ENCODE data around the gene RMI2. TPM values are rescaled to one million over a fixed set of nuclear protein-coding genes. Genes with fewer than 3 reads are reported as not detected.

The RMI2 gene
- total and polyA plus RNA-seq, 7 donors: 0.36 to 19.3 (median 2.2) TPM

- 92 to 95% methylated on average over 7 of the region's 7 CpGs for WGBS, 2 donors
Observed at GRCh38 chr16:11347831-11348230, 2.6 kb downstream of the RMI2 start.

GRCh38 chr16:11348737-11349598 is 3.7 kb downstream of the RMI2 start:
- Histone ChIP-seq H3K27ac (peak overlapping the region; percentile 62 to 82 (median 74)), H3K4me3 (no peak overlapping the region), H3K36me3 (no peaks in the 10 kb centered on the region), H3K27me3 (no peaks in the 10 kb centered on the region), H3K9me3 (no peaks in the 10 kb centered on the region), H3K4me1 (peaks cover 0 to 42% (median 33%) of the 10 kb centered on the region in 4 donors)
- WGBS, 2 donors: 90 to 93% methylated on average over 16 of the region's 16 CpGs
- no peak for TF ChIP-seq POLR2AphosphoS5 (IDR thresholded peaks at IDR 0.05)
- TF ChIP-seq POLR2A (IDR thresholded peaks at IDR 0.05): no peak
- TF ChIP-seq CTCF (IDR thresholded peaks at IDR 0.05): no peak
- no peak for TF ChIP-seq EP300 (IDR thresholded peaks at IDR 0.05)
- no peak for DNase-seq
- intact Hi-C loops (cut with DNase I): loop anchor here (2.0 to 10.0 kb wide), 2 partner anchors 92 to 604 kb away; partner anchors contain the start of genes NUBP1 and SOCS1

More at GRCh38 chr16:11347831-11348230, 2.6 kb downstream of the RMI2 start:
- TF ChIP-seq POLR2AphosphoS5 (IDR thresholded peaks at IDR 0.05): no peak
- TF ChIP-seq POLR2A (IDR thresholded peaks at IDR 0.05): no peak
- TF ChIP-seq CTCF (IDR thresholded peaks at IDR 0.05): no peak
- TF ChIP-seq EP300 (IDR thresholded peaks at IDR 0.05): no peak
- Histone ChIP-seq H3K9me3 (no peaks in the 10 kb centered on the region), H3K4me3 (no peak overlapping the region), H3K4me1 (peaks cover 0 to 42% (median 33%) of the 10 kb centered on the region in 4 donors), H3K27ac (no peak overlapping the region), H3K36me3 (no peaks in the 10 kb centered on the region), H3K27me3 (no peaks in the 10 kb centered on the region)
- no peak for DNase-seq
- intact Hi-C loops (cut with DNase I): loop anchor here (2.0 to 10.0 kb wide), 2 partner anchors 91 to 603 kb away; partner anchors contain the start of genes NUBP1 and SOCS1

GRCh38 chr16:11349599-11350276 is 4.5 kb downstream of the RMI2 start:
- 20 to 52% methylated on average over 14 of the region's 14 CpGs for WGBS, 2 donors

GRCh38 chr16:11350519-11350918 is 5.3 kb downstream of the RMI2 start:
- no peak for DNase-seq
- Histone ChIP-seq H3K36me3 (no peaks in the 10 kb centered on the region), H3K27me3 (no peaks in the 10 kb centered on the region), H3K9me3 (no peaks in the 10 kb centered on the region), H3K4me1 (peaks cover 0 to 34% (median 28%) of the 10 kb centered on the region in 4 donors), H3K27ac (peak overlapping the region; percentile 62 to 82 (median 74)), H3K4me3 (no peak overlapping the region)
- TF ChIP-seq EP300 (IDR thresholded peaks at IDR 0.05) (no peak), POLR2AphosphoS5 (IDR thresholded peaks at IDR 0.05) (no peak), POLR2A (IDR thresholded peaks at IDR 0.05) (no peak), CTCF (IDR thresholded peaks at IDR 0.05) (no peak)
- intact Hi-C loops (cut with DNase I): no loop called here
- 69 to 76% methylated on average over 5 of the region's 5 CpGs for WGBS, 2 donors

More at GRCh38 chr16:11349599-11350276, 4.5 kb downstream of the RMI2 start:
- intact Hi-C loops (cut with DNase I): loop anchor here (2.0 to 10.0 kb wide), 2 partner anchors 93 to 605 kb away; partner anchors contain the start of genes NUBP1 and SOCS1
- Histone ChIP-seq H3K36me3 (no peaks in the 10 kb centered on the region), H3K4me1 (peaks cover 0 to 37% (median 30%) of the 10 kb centered on the region in 4 donors), H3K4me3 (no peak overlapping the region), H3K27ac (peak overlapping the region; percentile 62 to 82 (median 74)), H3K27me3 (no peaks in the 10 kb centered on the region), H3K9me3 (no peaks in the 10 kb centered on the region)
- DNase-seq: peak; percentile 88
- peak; percentile 29 to 78 (median 35) for TF ChIP-seq POLR2AphosphoS5 (IDR thresholded peaks at IDR 0.05)
- peak in 2 of 4 donors; percentile 51 to 73 for TF ChIP-seq EP300 (IDR thresholded peaks at IDR 0.05)
- TF ChIP-seq POLR2A (IDR thresholded peaks at IDR 0.05): no peak
- TF ChIP-seq CTCF (IDR thresholded peaks at IDR 0.05): no peak
